BLaER1 (cell line): ENCODE data around the gene NR2C2.
"Not testable (repeated sequence)": the region's sequence is repeated elsewhere in the genome, so short reads cannot be mapped to it uniquely, and the experiment has no call there.

ENCODE experiments used
- H3K27ac ChIP-seq: shearing (Covaris generic); formaldehyde crosslinking; 2 replicates; pipeline ENCODE4 v1.8.1; 2022
- H3K27me3 ChIP-seq: shearing (Covaris generic); formaldehyde crosslinking; 2 replicates; pipeline ENCODE4 v1.8.1; 2022
- H3K36me3 ChIP-seq: shearing (Covaris generic); formaldehyde crosslinking; 2 replicates; pipeline ENCODE4 v1.8.1; 2022
- H3K4me1 ChIP-seq: shearing (Covaris generic); formaldehyde crosslinking; 2 replicates; pipeline ENCODE4 v1.8.1; 2022
- H3K4me2 ChIP-seq: shearing (Covaris generic); formaldehyde crosslinking; 2 replicates; pipeline ENCODE4 v1.8.1; 2022
- H3K4me3 ChIP-seq: shearing (Covaris generic); formaldehyde crosslinking; 2 replicates; pipeline ENCODE4 v1.8.1; 2022
- H3K9ac ChIP-seq: shearing (Covaris generic); formaldehyde crosslinking; 2 replicates; pipeline ENCODE4 v1.8.1; 2022
- H3K9me3 ChIP-seq: shearing (Covaris generic); formaldehyde crosslinking; 2 replicates; pipeline ENCODE4 v1.8.1; 2022
- H4K20me1 ChIP-seq: shearing (Covaris generic); formaldehyde crosslinking; 2 replicates; pipeline ENCODE4 v1.8.1; 2022
- Cebpa-rat ChIP-seq: shearing (Covaris generic); IDR thresholded peaks from 2 replicates; pipeline ENCODE4 v1.8.1; 2022

NR2C2 gene

GRCh38 chr3:14989943-14990779 lies 42.8 kb downstream of the NR2C2 start:
- Histone ChIP-seq H3K4me2 (no peak overlapping the region), H3K36me3 (peaks cover 20% of the 10 kb centered on the region; the same call in 1 of the 2 replicates), H4K20me1 (peaks cover 94% of the 10 kb centered on the region), H3K9ac (no peak overlapping the region), H3K4me1 (peaks cover 7% of the 10 kb centered on the region; the same call in 1 of the 2 replicates), H3K9me3 (no peaks in the 10 kb centered on the region), H3K27me3 (no peaks in the 10 kb centered on the region), H3K27ac (no peak overlapping the region), H3K4me3 (no peak overlapping the region)
- TF ChIP-seq Cebpa-rat = no peak

DNA sequence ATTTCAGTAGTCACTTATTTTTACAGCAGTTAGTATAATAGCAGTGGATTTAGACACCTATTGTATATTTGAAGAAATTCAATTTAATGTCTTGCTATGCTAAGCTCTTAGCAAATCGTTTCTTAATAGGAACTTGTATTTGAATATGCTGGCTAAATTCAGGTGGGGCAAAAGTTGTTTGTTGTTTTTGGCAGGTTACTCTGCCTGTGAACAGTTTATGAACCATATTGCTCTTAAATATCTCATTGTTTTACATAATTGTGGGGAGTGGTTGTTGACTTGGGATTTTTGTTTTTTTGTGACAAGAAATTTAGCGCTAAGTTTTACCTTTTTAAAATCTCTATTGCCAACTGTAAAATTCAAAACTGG lies 43.4 kb downstream of the NR2C2 start:
- peaks cover 7% of the 10 kb centered on the region; the same call in 1 of the 2 replicates for H3K4me1 ChIP-seq
- H3K27ac ChIP-seq = no peak overlapping the region
- H4K20me1 ChIP-seq = peaks cover 96% of the 10 kb centered on the region
- H3K4me2 ChIP-seq = no peak overlapping the region
- no peak for TF ChIP-seq Cebpa-rat
- peaks cover 20% of the 10 kb centered on the region; the same call in 1 of the 2 replicates for H3K36me3 ChIP-seq
- H3K9ac ChIP-seq = no peak overlapping the region
- no peaks in the 10 kb centered on the region for H3K9me3 ChIP-seq
- H3K27me3 ChIP-seq = no peaks in the 10 kb centered on the region
- H3K4me3 ChIP-seq = no peak overlapping the region

DNA sequence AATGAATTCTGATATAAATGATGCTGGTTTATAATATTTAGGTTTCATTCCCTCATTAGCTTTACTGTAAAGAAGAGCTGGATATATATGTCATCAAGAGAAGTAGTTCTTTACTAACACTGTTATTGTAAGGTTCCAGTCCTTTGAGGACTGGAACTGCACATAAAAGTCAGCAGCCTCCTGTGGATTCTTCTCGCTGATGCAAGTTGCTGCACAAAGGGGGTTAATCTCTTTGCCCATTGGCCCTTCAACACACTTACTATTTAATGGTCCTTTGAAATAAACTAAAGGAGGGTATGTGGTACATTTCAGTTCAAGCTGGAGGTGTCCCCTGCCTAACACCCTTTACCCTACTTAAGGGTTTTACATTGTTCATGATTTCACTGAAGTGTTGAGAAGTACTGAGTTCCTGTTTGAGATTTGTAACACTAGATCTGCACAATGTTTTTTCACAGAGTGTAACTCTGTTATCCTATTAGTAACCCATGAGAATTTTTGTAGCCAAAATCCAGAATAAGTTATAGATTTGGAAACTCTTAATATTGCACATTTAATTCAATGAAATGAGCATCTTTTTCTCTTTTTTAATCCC lies 43.9 kb downstream of the NR2C2 start:
- TF ChIP-seq Cebpa-rat = no peak
- Histone ChIP-seq H3K36me3 (peaks cover 20% of the 10 kb centered on the region; the same call in 1 of the 2 replicates), H3K27ac (no peak overlapping the region), H3K4me3 (no peak overlapping the region), H3K4me2 (no peak overlapping the region), H3K4me1 (peaks cover 7% of the 10 kb centered on the region; the same call in 1 of the 2 replicates), H3K9me3 (no peaks in the 10 kb centered on the region), H3K9ac (no peak overlapping the region), H4K20me1 (peaks cover 95% of the 10 kb centered on the region), H3K27me3 (no peaks in the 10 kb centered on the region)

DNA sequence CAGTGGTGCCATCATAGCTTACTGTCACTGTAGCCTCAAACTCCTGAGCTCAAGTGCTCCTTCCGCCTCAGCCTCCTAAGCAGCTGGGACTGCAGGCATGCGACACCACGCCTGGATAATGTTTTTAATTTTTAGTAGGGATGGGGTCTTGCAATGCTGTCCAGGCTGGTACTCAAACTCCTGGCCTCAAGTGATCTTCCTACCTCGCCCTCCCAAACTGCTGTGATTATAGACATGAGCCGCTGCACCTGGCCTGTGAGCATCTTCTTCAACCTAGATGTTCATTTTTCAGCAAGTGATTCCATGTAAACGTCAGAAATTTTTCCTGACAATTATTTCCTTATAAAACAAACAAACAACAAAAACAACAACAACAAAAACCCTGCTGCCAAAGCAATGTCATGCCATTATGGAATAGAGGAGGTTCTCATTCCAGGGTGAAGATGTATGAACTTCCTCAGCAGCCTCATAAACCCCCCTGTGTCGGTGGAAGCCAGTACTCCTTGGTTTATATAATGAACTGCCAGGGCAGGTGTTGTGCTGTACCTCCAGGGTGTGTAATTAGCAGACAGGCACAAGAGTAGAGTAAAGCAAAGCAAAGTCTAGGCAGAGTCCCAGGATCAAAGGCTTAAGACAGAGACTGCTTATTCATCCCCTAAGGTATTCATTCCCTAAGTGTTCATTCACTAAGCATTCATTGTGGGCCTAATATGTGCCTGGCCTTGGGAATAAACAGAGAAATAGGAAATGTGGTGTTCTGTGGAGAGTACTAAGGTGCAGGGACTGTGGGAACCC lies 44.6 kb downstream of the NR2C2 start:
- Histone ChIP-seq H3K36me3 (peaks cover 20% of the 10 kb centered on the region; the same call in 1 of the 2 replicates), H3K4me1 (peaks cover 13% of the 10 kb centered on the region; the same call in 1 of the 2 replicates), H3K27ac (no peak overlapping the region), H4K20me1 (peaks cover 89% of the 10 kb centered on the region), H3K4me2 (no peak overlapping the region), H3K4me3 (no peak overlapping the region), H3K9me3 (no peaks in the 10 kb centered on the region), H3K27me3 (no peaks in the 10 kb centered on the region), H3K9ac (no peak overlapping the region)
- no peak for TF ChIP-seq Cebpa-rat

DNA sequence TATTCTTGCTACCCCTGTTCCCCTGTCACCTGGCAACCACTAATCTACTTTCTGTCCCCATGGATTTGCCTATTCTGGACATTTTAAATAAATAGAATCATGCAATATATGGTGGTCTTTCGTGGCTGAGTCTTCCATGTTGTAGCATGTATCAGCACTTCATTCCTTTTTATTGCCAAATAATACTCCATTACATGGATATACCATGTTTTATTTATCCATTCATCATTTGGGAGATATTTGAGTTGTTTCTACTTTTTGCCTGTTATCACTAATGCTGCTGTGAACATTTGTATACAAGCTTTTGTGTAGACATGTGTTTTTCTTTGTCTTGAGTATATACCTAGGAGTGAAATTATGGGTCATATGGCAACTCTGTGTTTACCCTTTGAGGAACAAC lies 50.6 kb downstream of the NR2C2 start:
- H3K9ac ChIP-seq = no peak overlapping the region
- TF ChIP-seq Cebpa-rat = no peak
- H3K9me3 ChIP-seq = peaks cover 37% of the 10 kb centered on the region
- peaks cover 43% of the 10 kb centered on the region for H3K36me3 ChIP-seq
- H3K4me1 ChIP-seq = peaks cover 7% of the 10 kb centered on the region; the same call in 1 of the 2 replicates
- no peak overlapping the region for H3K4me2 ChIP-seq
- H3K4me3 ChIP-seq = no peak overlapping the region
- H4K20me1 ChIP-seq = peaks cover 49% of the 10 kb centered on the region
- no peak overlapping the region for H3K27ac ChIP-seq
- no peaks in the 10 kb centered on the region for H3K27me3 ChIP-seq

DNA sequence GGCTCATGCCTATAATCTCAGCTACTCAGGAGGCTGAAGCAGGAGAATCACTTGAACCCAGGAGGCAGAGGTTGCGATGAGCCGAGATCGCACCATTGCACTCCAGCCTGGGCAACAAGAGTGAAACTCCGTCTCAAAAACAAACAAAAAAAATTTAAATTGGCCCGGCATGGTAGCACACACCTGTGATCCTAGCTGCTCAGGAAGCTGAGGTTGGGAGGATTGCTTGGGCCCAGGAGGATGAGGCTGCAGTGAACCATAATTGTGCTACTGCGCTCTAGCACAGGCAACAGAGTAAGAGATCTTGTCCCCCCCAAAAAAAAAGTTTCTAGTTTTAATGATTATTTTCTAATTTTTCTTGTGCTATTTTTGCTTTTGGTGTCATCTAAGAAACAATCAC lies 51.8 kb downstream of the NR2C2 start:
- H4K20me1 ChIP-seq = peaks cover 37% of the 10 kb centered on the region
- not testable (repeated sequence) for H3K4me3 ChIP-seq, H3K4me1 ChIP-seq, H3K9ac ChIP-seq, H3K27me3 ChIP-seq, H3K27ac ChIP-seq, H3K4me2 ChIP-seq
- H3K9me3 ChIP-seq = peaks cover 50% of the 10 kb centered on the region
- H3K36me3 ChIP-seq = peaks cover 54% of the 10 kb centered on the region

DNA sequence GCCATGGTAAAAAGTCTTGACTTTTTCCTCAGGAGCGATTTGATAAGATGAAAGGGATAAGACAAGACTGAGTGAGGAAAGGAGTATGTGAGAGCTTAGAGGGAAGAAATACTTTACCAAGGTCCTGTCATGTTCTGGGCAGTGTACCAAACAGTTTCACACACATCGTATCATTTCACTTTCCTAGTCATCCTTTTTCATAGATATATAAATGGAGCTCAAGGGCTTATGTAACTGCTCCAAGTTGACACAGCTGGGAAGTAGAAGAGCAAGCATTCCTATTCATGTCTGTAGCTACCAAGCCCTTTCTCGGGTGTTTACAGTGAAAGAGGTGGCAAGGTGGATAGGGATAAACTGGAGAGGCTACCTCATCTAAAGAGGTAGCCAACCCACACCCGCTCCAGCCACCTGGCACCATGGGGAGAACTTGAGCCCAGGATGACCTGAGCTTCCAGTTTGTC lies 60.3 kb downstream of the NR2C2 start:
- Histone ChIP-seq H3K36me3 (peaks cover 96% of the 10 kb centered on the region), H3K9me3 (peaks cover 22% of the 10 kb centered on the region)

DNA sequence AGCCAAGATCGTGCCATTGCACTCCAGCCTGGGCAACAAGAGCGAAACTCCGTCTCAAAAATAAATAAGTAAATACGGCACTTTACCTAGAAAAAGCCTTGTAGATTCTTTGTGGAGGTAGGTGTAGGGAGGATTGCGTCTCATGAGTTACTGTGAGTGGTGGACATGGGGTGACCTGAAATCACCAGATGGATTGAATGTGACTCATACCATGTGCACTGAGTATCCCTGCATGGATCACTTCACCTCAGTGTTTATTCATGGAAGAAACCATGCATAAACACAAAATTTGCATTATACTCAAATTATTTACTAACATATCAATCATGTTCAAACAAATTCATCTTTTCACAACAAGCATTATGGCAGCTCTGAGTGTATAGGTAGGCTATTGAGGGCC lies 61.8 kb downstream of the NR2C2 start:
- no peak for TF ChIP-seq Cebpa-rat
- Histone ChIP-seq H4K20me1 (peaks cover 21% of the 10 kb centered on the region), H3K27ac (no peak overlapping the region), H3K9me3 (peaks cover 8% of the 10 kb centered on the region), H3K4me2 (no peak overlapping the region), H3K4me1 (no peaks in the 10 kb centered on the region), H3K36me3 (peaks cover 96% of the 10 kb centered on the region), H3K27me3 (no peaks in the 10 kb centered on the region), H3K9ac (no peak overlapping the region), H3K4me3 (no peak overlapping the region)

More for the DNA sequence above, 60.3 kb downstream of the NR2C2 start:
- TF ChIP-seq Cebpa-rat = no peak
- H3K4me3 ChIP-seq = no peak overlapping the region
- no peak overlapping the region for H3K4me2 ChIP-seq
- H3K4me1 ChIP-seq = no peaks in the 10 kb centered on the region
- H3K27ac ChIP-seq = no peak overlapping the region
- peaks cover 18% of the 10 kb centered on the region for H4K20me1 ChIP-seq
- H3K27me3 ChIP-seq = no peaks in the 10 kb centered on the region
- no peak overlapping the region for H3K9ac ChIP-seq

DNA sequence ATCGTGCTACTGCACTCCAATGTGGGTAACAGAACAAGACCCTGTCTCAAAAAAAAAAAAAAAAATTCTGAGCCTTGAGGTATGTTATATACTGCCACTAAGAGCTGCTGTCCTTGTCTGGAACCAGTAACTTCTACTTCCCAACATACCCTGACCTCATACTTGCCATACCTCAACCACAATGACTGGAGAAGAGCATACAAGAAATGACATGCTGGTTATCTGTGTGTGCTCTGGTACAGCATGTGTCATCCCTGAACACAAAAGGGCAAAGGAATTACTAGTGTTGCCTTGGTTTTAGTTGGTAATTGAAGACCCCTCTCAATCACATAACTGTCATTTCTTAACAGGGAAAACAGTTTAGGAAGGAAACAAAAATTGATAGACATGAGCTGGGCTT lies 63.3 kb downstream of the NR2C2 start:
- Histone ChIP-seq H3K27me3 (no peaks in the 10 kb centered on the region), H3K4me1 (no peaks in the 10 kb centered on the region), H3K36me3 (peaks cover 96% of the 10 kb centered on the region), H3K4me2 (no peak overlapping the region), H3K9ac (no peak overlapping the region), H4K20me1 (peaks cover 21% of the 10 kb centered on the region), H3K9me3 (no peaks in the 10 kb centered on the region), H3K4me3 (no peak overlapping the region), H3K27ac (no peak overlapping the region)
- no peak for TF ChIP-seq Cebpa-rat
